H1 (cell line): ENCODE data around the gene WNT7A. TPM values are rescaled to one million over a fixed set of nuclear protein-coding genes. Genes with fewer than 3 reads are reported as not detected.

Experiments
- CTCF ChIA-PET: fragments of 300-600 bp; sonication (Branson Sonifier 250); formaldehyde crosslinking; loops from one replicate; lab custom pipeline; 2021; ENCODE audit not compliant: partially characterized antibody; lab: Charles Lee
- POLR2A ChIA-PET: fragments of 300-600 bp; sonication (Branson Sonifier 250); formaldehyde crosslinking; loops from one replicate; lab custom pipeline; 2021; ENCODE audit warnings: inconsistent platforms; ENCODE audit not compliant: partially characterized antibody; lab: Charles Lee
- DNase-seq, 2 experiments: peaks; one replicate each; pipeline versions ENCODE4 v3.0.0 to v3.0.0-alpha.2; 2010 to 2022; ENCODE audit warnings: low spot score in 2 of 2, low read depth in 1 of 2, mixed read lengths in 1 of 2
- FAIRE-seq: peaks from 2 replicates; lab custom pipeline; 2011; peaks lifted over from hg19 to GRCh38; lab: Jason Lieb, UNC
- H2AFZ ChIP-seq: 2 replicates; pipeline ENCODE4 v1.8.1; 2012; ENCODE audit warnings: low read length, inconsistent platforms
- H2AK5ac ChIP-seq: 2 replicates; pipeline ENCODE4 v1.6.1; 2013; ENCODE audit warnings: low read depth, low read length
- H2BK120ac ChIP-seq: replicated peaks from 2 replicates; pipeline ENCODE3; 2013; ENCODE audit warnings: low read depth, low read length, inconsistent platforms
- H2BK12ac ChIP-seq: 2 replicates; pipeline ENCODE4 v1.6.1; 2013; ENCODE audit warnings: low read depth, low read length
- H2BK15ac ChIP-seq: 2 replicates; pipeline ENCODE4 v1.6.1; 2013; ENCODE audit warnings: low read length
- H2BK20ac ChIP-seq: 2 replicates; pipeline ENCODE4 v1.6.1; 2013; ENCODE audit warnings: low read length
- H2BK5ac ChIP-seq: 2 replicates; pipeline ENCODE4 v1.6.1; 2013; ENCODE audit warnings: low read depth, low read length
- H3K14ac ChIP-seq: 2 replicates; pipeline ENCODE4 v1.6.1; 2013; ENCODE audit warnings: inconsistent platforms; ENCODE audit not compliant: insufficient read length
- H3K18ac ChIP-seq: 2 replicates; pipeline ENCODE4 v1.6.1; 2013; ENCODE audit warnings: low read length; ENCODE audit errors: extremely low read depth
- H3K23ac ChIP-seq: 2 replicates; pipeline ENCODE4 v1.6.1; 2013; ENCODE audit warnings: inconsistent platforms; ENCODE audit not compliant: insufficient read length
- H3K23me2 ChIP-seq: 2 replicates; pipeline ENCODE4 v1.6.1; 2013; ENCODE audit warnings: low read depth, low read length
- H3K27ac ChIP-seq: 2 replicates; pipeline ENCODE4 v1.6.1; 2011; ENCODE audit warnings: low read depth, low read length, inconsistent platforms
- H3K27me3 ChIP-seq, 4 experiments: replicated peaks in 1 of 4; 1 replicate in 1 of 4; 2 replicates in 3 of 4; pipeline versions ENCODE4 v1.6.1 to v1.8.1; 2011 to 2013; ENCODE audit warnings: low read length in 3 of 4, mild to moderate bottlenecking in 3 of 4, inconsistent platforms in 2 of 4, mixed read lengths in 2 of 4, moderate library complexity in 1 of 4; ENCODE audit not compliant: control insufficient read depth in 3 of 4, insufficient read depth in 3 of 4; ENCODE audit errors: extremely low read depth in 1 of 4
- H3K36me3 ChIP-seq, 4 experiments: 2 replicates each; pipeline versions ENCODE4 v1.6.1 to v1.8.1; 2011 to 2013; ENCODE audit warnings: mild to moderate bottlenecking in 4 of 4, low read length in 3 of 4, moderate library complexity in 2 of 4, control low read depth in 1 of 4, inconsistent platforms in 1 of 4; ENCODE audit not compliant: insufficient read depth in 4 of 4, control insufficient read depth in 2 of 4
- H3K4ac ChIP-seq: replicated peaks from 2 replicates; pipeline ENCODE3; 2013; ENCODE audit warnings: low read length, low read depth, mixed read lengths, inconsistent platforms; ENCODE audit not compliant: insufficient read length
- H3K4me1 ChIP-seq, 4 experiments: replicated peaks in 1 of 4; 1 replicate in 1 of 4; 2 replicates in 3 of 4; pipeline versions ENCODE4 v1.6.1 to v1.8.1; 2011 to 2013; ENCODE audit warnings: low read length in 3 of 4, inconsistent platforms in 2 of 4, mixed read lengths in 1 of 4; ENCODE audit not compliant: insufficient read depth in 4 of 4, control insufficient read depth in 3 of 4
- H3K4me2 ChIP-seq, 2 experiments: 2 replicates each; pipeline versions ENCODE4 v1.6.1 to v1.8.1; 2011 to 2013; ENCODE audit warnings: low read depth in 2 of 2, low read length in 2 of 2, control low read depth in 1 of 2, inconsistent platforms in 1 of 2, mild to moderate bottlenecking in 1 of 2; ENCODE audit not compliant: insufficient read depth in 1 of 2
- H3K4me3 ChIP-seq, 4 experiments: fragments of 200-600, 300-600 bp in 1 of 4; sonication (generic), shearing (Covaris generic), sonication (Bioruptor Twin) in 1 of 4; 2 replicates each; pipeline versions ENCODE4 v1.5.1 to v1.8.1; 2011 to 2016; ENCODE audit warnings: low read length in 4 of 4, low read depth in 3 of 4, control low read depth in 2 of 4, inconsistent platforms in 2 of 4, mild to moderate bottlenecking in 2 of 4, mixed read lengths in 1 of 4, moderate library complexity in 1 of 4; ENCODE audit not compliant: insufficient read depth in 2 of 4; ENCODE audit errors: extremely low read depth in 1 of 4
- H3K56ac ChIP-seq: replicated peaks from 2 replicates; pipeline ENCODE3; 2013; ENCODE audit warnings: low read depth, mild to moderate bottlenecking, mixed read lengths, low read length, inconsistent platforms; ENCODE audit not compliant: insufficient read length
- H3K79me1 ChIP-seq: 2 replicates; pipeline ENCODE4 v1.6.1; 2013; ENCODE audit warnings: low read depth, low read length, control low read depth
- H3K79me2 ChIP-seq, 2 experiments: 2 replicates each; pipeline versions ENCODE4 v1.6.1 to v1.8.1; 2012 to 2013; ENCODE audit warnings: low read length in 2 of 2, mild to moderate bottlenecking in 2 of 2, inconsistent platforms in 1 of 2; ENCODE audit not compliant: insufficient read depth in 2 of 2, control insufficient read depth in 1 of 2
- H3K9ac ChIP-seq, 4 experiments: replicated peaks in 1 of 4; 1 replicate in 1 of 4; 2 replicates in 3 of 4; pipeline versions ENCODE4 v1.6.1 to v1.8.1; 2011 to 2013; ENCODE audit warnings: low read depth in 3 of 4, low read length in 3 of 4, control low read depth in 2 of 4, mild to moderate bottlenecking in 2 of 4, moderate library complexity in 2 of 4, inconsistent platforms in 1 of 4; ENCODE audit errors: extremely low read depth in 1 of 4
- H3K9me3 ChIP-seq, 2 experiments: 2 replicates each; pipeline versions ENCODE4 v1.6.1 to v1.8.1; 2012 to 2013; ENCODE audit warnings: mild to moderate bottlenecking in 2 of 2, moderate library complexity in 2 of 2, control low read depth in 1 of 2, inconsistent platforms in 1 of 2, low read depth in 1 of 2, low read length in 1 of 2, mixed read lengths in 1 of 2; ENCODE audit not compliant: insufficient read depth in 2 of 2
- H4K20me1 ChIP-seq, 2 experiments: replicated peaks in 1 of 2; 2 replicates each; pipeline versions ENCODE3 to v1.8.1; 2011 to 2013; ENCODE audit warnings: inconsistent platforms in 2 of 2, low read length in 2 of 2, mild to moderate bottlenecking in 1 of 2; ENCODE audit not compliant: insufficient read depth in 2 of 2, control insufficient read depth in 1 of 2
- H4K5ac ChIP-seq: 2 replicates; pipeline ENCODE4 v1.6.1; 2013; ENCODE audit warnings: low read length, low read depth, mixed read lengths, inconsistent platforms; ENCODE audit not compliant: insufficient read length
- H4K8ac ChIP-seq: 2 replicates; pipeline ENCODE4 v1.8.0; 2013; ENCODE audit warnings: mild to moderate bottlenecking, moderate library complexity, low read length, inconsistent platforms; ENCODE audit not compliant: insufficient read depth; ENCODE audit errors: extremely low read depth
- H4K91ac ChIP-seq: replicated peaks from 2 replicates; pipeline ENCODE3; 2013; ENCODE audit warnings: low read length, mixed read lengths, inconsistent platforms; ENCODE audit not compliant: insufficient read length
- CHD2 ChIP-seq: IDR thresholded peaks from 2 replicates; pipeline ENCODE4 v1.6.1; 2012; ENCODE audit warnings: low read length, improper control_type of control experiment
- EGR1 ChIP-seq: IDR thresholded peaks from 2 replicates; pipeline ENCODE4 v1.6.1; 2011; ENCODE audit warnings: low read depth, low read length, borderline replicate concordance
- FOSL1 ChIP-seq: IDR thresholded peaks from 2 replicates; pipeline ENCODE4 v1.6.1; 2011; ENCODE audit warnings: mild to moderate bottlenecking, low read depth, low read length, moderate library complexity; ENCODE audit not compliant: insufficient read depth
- GTF2F1 ChIP-seq: IDR thresholded peaks from 2 replicates; pipeline ENCODE4 v1.6.1; 2012; ENCODE audit warnings: low read depth, low read length, improper control_type of control experiment, borderline replicate concordance
- HDAC2 ChIP-seq, 2 experiments: fragments of 300-600 bp in 1 of 2; sonication (generic) in 1 of 2; IDR thresholded peaks; 2 replicates each; pipeline ENCODE4 v1.6.1; 2011 to 2012; ENCODE audit warnings: low read depth in 2 of 2, low read length in 2 of 2, mild to moderate bottlenecking in 2 of 2, moderate library complexity in 2 of 2, borderline replicate concordance in 1 of 2, inconsistent platforms in 1 of 2
- HDAC6 ChIP-seq: IDR thresholded peaks from one replicate; pipeline ENCODE4 v1.7.1; 2012; ENCODE audit warnings: low read depth, mild to moderate bottlenecking, inconsistent platforms, low read length, moderate library complexity
- KDM1A ChIP-seq: fragments of 200-600, 300-600 bp; sonication (generic); IDR thresholded peaks from 2 replicates; pipeline ENCODE4 v1.7.1; 2016; ENCODE audit warnings: mild to moderate bottlenecking, low read length, borderline replicate concordance
- POU5F1 ChIP-seq: IDR thresholded peaks from 2 replicates; pipeline ENCODE4 v1.6.1; 2011; ENCODE audit warnings: low read depth, mild to moderate bottlenecking, low read length, moderate library complexity
- RBBP5 ChIP-seq: IDR thresholded peaks from 2 replicates; pipeline ENCODE4 v1.7.1; 2012; ENCODE audit warnings: low read depth, mild to moderate bottlenecking, inconsistent platforms, low read length, moderate library complexity, borderline replicate concordance
- SAP30 ChIP-seq: fragments of 300-600 bp; sonication (generic); IDR thresholded peaks from 2 replicates; pipeline ENCODE4 v1.7.1; 2012; ENCODE audit warnings: low read length, moderate library complexity, mild to moderate bottlenecking, inconsistent platforms; ENCODE audit not compliant: insufficient read depth, insufficient replicate concordance
- SP1 ChIP-seq: IDR thresholded peaks from 2 replicates; pipeline ENCODE4 v1.6.1; 2011; ENCODE audit warnings: low read depth, low read length
- TAF1 ChIP-seq: IDR thresholded peaks from 2 replicates; pipeline ENCODE4 v1.6.1; 2011; ENCODE audit warnings: mild to moderate bottlenecking, low read depth, low read length
- USF2 ChIP-seq: IDR thresholded peaks from 2 replicates; pipeline ENCODE4 v1.6.1; 2011; ENCODE audit warnings: low read length, improper control_type of control experiment
- WGBS, 2 experiments: shearing (Covaris generic) in 1 of 2; methylation state at CpG; one replicate each; pipeline versions ENCODE4 v1.1.6 to v1.1.7; 2013 to 2015; ENCODE audit warnings: low lambda C conversion rate in 2 of 2, mixed read lengths in 2 of 2, inconsistent platforms in 1 of 2, low coverage in 1 of 2, missing lambda C conversion rate in 1 of 2; ENCODE audit not compliant: insufficient replicate concordance in 2 of 2, insufficient coverage in 1 of 2, insufficient read length in 1 of 2; ENCODE audit errors: extremely low coverage in 1 of 2, missing lambda C conversion rate in 1 of 2; 5-methylcytosine and 5-hydroxymethylcytosine counted together
- polyA plus RNA-seq, 7 experiments: library from polyadenylated mRNA; depleted of rRNA in 3 of 7; stranded (reverse) in 5 of 7; unstranded in 2 of 7; fragments of >200 nt in 5 of 7; fragments of 200-250 nt in 2 of 7; gene quantifications; 1 replicate in 5 of 7; 2 replicates in 1 of 7; 4 replicates in 1 of 7; pipeline versions ENCODE4 v1.2.1 to v1.2.3, GENCODE V29; 2011 to 2013; ENCODE audit warnings: missing spikeins in 2 of 7, mixed read lengths in 2 of 7
- total RNA-seq: library from RNA; stranded (reverse); fragmentation: NEBNext Ultra II Directional; extraction: Animal tissue kit (Norgen Biotek cat#: 25700); gene quantifications from 2 replicates; pipeline ENCODE4 v1.2.1, GENCODE V29; 2021

The WNT7A gene
- total and polyA plus RNA-seq, 2 of the 8 experiments (the other 6 are each of a cell fraction or from before 2014, with no cell fraction given) = 0.02 TPM; not detected in 1

DNA sequence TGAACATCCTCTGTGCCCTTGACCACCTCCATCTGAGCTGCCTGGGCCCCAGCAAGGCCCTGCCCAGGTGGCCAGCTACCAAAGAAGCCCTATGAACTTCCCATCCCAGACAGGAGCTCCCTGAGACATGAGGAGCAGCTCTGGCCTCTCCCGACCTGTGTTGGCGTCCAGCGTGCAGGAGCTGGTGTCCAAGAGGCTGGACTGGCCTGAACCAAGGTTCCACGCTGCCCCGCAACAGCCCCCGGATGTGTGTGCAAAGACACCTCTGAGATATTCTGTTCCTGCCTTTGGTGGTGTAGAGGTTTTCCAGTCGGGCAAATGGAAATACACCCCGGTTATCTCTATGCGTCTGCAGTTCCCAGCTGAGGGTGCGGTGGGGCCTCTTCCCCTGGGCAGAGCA is 42.1 kb downstream of the WNT7A start:
- POLR2A ChIA-PET = no interaction called here
- Histone ChIP-seq H3K79me2 (no peaks in the 10 kb centered on the region), H4K20me1 (no peaks in the 10 kb centered on the region)

More for the DNA sequence above, 42.1 kb downstream of the WNT7A start:
- Histone ChIP-seq H3K4me3 (no peak overlapping the region), H2AFZ (no peak overlapping the region), H3K4ac (no peak overlapping the region), H3K9me3 (no peaks in the 10 kb centered on the region), H3K4me2 (no peak overlapping the region), H3K23ac (no peak overlapping the region), H3K4me1 (no peaks in the 10 kb centered on the region), H3K56ac (no peak overlapping the region), H3K27me3 (no peaks in the 10 kb centered on the region), H2BK20ac (no peak overlapping the region), H3K23me2 (peaks cover 2% of the 10 kb centered on the region; the same call in 1 of the 2 replicates), H3K27ac (no peak overlapping the region), H4K91ac (no peak overlapping the region), H2BK15ac (no peak overlapping the region), H3K79me1 (no peaks in the 10 kb centered on the region), H3K36me3 (no peaks in the 10 kb centered on the region), H2AK5ac (no peak overlapping the region), H2BK12ac (no peak overlapping the region), H4K8ac (no peak overlapping the region), H4K5ac (no peak overlapping the region), H2BK5ac (no peak overlapping the region), H3K14ac (no peak overlapping the region), H3K9ac (no peak overlapping the region), H3K18ac (no peak overlapping the region), H2BK120ac (no peak overlapping the region)
- FAIRE-seq (no peak), DNase-seq (no peak)
- no peak for TF ChIP-seq SP1
- no peak for TF ChIP-seq EGR1
- TF ChIP-seq CHD2 = no peak
- no peak for TF ChIP-seq FOSL1
- TF ChIP-seq KDM1A = no peak
- no peak for TF ChIP-seq POU5F1
- TF ChIP-seq USF2 = no peak
- no peak for TF ChIP-seq HDAC2 (IDR thresholded peaks at IDR 0.05; ENCODE audit: borderline replicate concordance in 1 of 2, low read depth in 2 of 2, low read length in 2 of 2)
- TF ChIP-seq GTF2F1 = no peak
- TF ChIP-seq TAF1 = no peak
- no peak for TF ChIP-seq HDAC6
- no peak for TF ChIP-seq RBBP5
- no peak for TF ChIP-seq SAP30
- CTCF ChIA-PET = interaction anchor here (0.6 to 3.8 kb wide), 12 partner anchors 10 to 341 kb away, joined by 3 to 21 read pairs (median 4); partner anchors contain the start of gene WNT7A
- 82% methylated on average over 9 of the region's 10 CpGs; no CpG with 5 or more reads in 1 of the 2 experiments for WGBS, 2 experiments
